MM.1S (cell line): ENCODE data around the gene EML1.

Source experiments
- DNase-seq: peaks from one replicate; pipeline ENCODE4 v3.0.0-alpha.2; 2015
- H2AFZ ChIP-seq: fragments of 300-600 bp; sonication (generic); 2 replicates; pipeline ENCODE4 v1.6.0; 2016; ENCODE audit warnings: antibody characterized with exemption, low read length
- H3F3A ChIP-seq: fragments of 300-600 bp; sonication (generic); 2 replicates; pipeline ENCODE4 v1.6.1; 2016; ENCODE audit warnings: mild to moderate bottlenecking, antibody characterized with exemption, low read length, moderate library complexity, mixed read lengths; ENCODE audit not compliant: insufficient read depth
- H3K27ac ChIP-seq: fragments of 300-600 bp; sonication (generic); 2 replicates; pipeline ENCODE4 v1.5.1; 2016; ENCODE audit warnings: mild to moderate bottlenecking, low read length
- H3K27me3 ChIP-seq: fragments of 300-600 bp; sonication (generic); replicated peaks from 2 replicates; pipeline ENCODE4 v1.6.0; 2016; ENCODE audit warnings: low read length; ENCODE audit not compliant: insufficient read depth
- H3K36me3 ChIP-seq: fragments of 300-600 bp; sonication (generic); replicated peaks from 2 replicates; pipeline ENCODE4 v1.6.1; 2016; ENCODE audit warnings: mild to moderate bottlenecking, low read length, mixed read lengths; ENCODE audit not compliant: insufficient read depth
- H3K4me1 ChIP-seq: fragments of 300-600 bp; sonication (generic); 2 replicates; pipeline ENCODE4 v1.6.1; 2016; ENCODE audit warnings: low read length, mixed read lengths
- H3K4me2 ChIP-seq: fragments of 300-600 bp; sonication (generic); 2 replicates; pipeline ENCODE4 v1.6.0; 2016; ENCODE audit warnings: low read depth, low read length
- H3K4me3 ChIP-seq: fragments of 300-600 bp; sonication (generic); 2 replicates; pipeline ENCODE4 v1.5.1; 2016; ENCODE audit warnings: low read length, mixed read lengths
- H3K79me2 ChIP-seq: fragments of 300-600 bp; sonication (generic); 2 replicates; pipeline ENCODE4 v1.6.1; 2016; ENCODE audit warnings: mixed run types, low read length, mixed read lengths
- H3K9ac ChIP-seq: fragments of 300-600 bp; sonication (generic); 2 replicates; pipeline ENCODE4 v1.6.1; 2016; ENCODE audit warnings: low read length, mixed read lengths
- H3K9me2 ChIP-seq: fragments of 300-600 bp; sonication (generic); replicated peaks from 2 replicates; pipeline ENCODE4 v1.6.1; 2016; ENCODE audit warnings: mild to moderate bottlenecking, low read length, mixed read lengths; ENCODE audit not compliant: insufficient read depth
- H3K9me3 ChIP-seq: fragments of 300-600 bp; sonication (generic); replicated peaks from 2 replicates; pipeline ENCODE4 v1.6.1; 2016; ENCODE audit warnings: mild to moderate bottlenecking, low read length, mixed read lengths; ENCODE audit not compliant: insufficient read depth
- H4K20me1 ChIP-seq: fragments of 300-600 bp; sonication (generic); 2 replicates; pipeline ENCODE4 v1.6.1; 2016; ENCODE audit warnings: mild to moderate bottlenecking, low read length, moderate library complexity, mixed read lengths; ENCODE audit not compliant: insufficient read depth
- EZH2 ChIP-seq: fragments of 300-600 bp; sonication (generic); optimal IDR thresholded peaks from 2 replicates; pipeline ENCODE3; 2017; ENCODE audit warnings: low read depth, mild to moderate bottlenecking, antibody characterized with exemption, low read length, mixed read lengths
- EZH2phosphoT487 ChIP-seq: fragments of 300-600 bp; sonication (generic); IDR thresholded peaks from 2 replicates; pipeline ENCODE4 v1.6.1; 2018; ENCODE audit warnings: antibody characterized with exemption, low read length
- TF ChIP-seq, protein P1 (sequence below): fragments of 300-600 bp; sonication (generic); IDR thresholded peaks from 2 replicates; pipeline ENCODE4 v1.5.1; 2016; ENCODE audit warnings: antibody characterized with exemption, low read length, mixed read lengths

EML1 gene

DNA sequence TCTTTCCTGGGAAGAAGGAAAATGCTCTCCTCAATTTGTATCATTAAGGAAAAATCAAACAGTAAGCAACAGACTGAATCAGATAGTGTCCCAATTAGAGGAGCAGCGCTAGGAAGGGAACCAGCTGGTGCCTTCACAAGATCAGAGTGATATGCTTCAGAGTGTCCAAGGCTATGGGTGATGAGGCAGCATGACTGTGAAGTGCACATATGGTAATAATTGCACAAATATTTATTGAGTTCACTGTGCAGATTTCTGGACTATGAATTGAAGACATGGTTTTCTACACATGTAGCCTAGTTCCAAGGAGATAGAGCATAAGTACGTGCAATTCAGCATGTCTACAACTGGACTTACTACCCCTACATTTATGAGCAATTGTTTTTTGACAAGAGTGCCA lies 193.2 kb downstream of the EML1 start:
- H3K4me1 ChIP-seq = no peaks in the 10 kb centered on the region
- no peaks in the 10 kb centered on the region for H3F3A ChIP-seq
- H3K9ac ChIP-seq = no peak overlapping the region
- no peak overlapping the region for H2AFZ ChIP-seq
- no peaks in the 10 kb centered on the region for H3K9me2 ChIP-seq
- H3K4me2 ChIP-seq = no peak overlapping the region
- no peaks in the 10 kb centered on the region for H3K9me3 ChIP-seq
- H3K27me3 ChIP-seq = no peaks in the 10 kb centered on the region
- no peak overlapping the region for H3K4me3 ChIP-seq
- no peaks in the 10 kb centered on the region for H3K36me3 ChIP-seq
- TF ChIP-seq EZH2phosphoT487 (no peak), EZH2 (no peak)
- TF ChIP-seq, protein P1, sequence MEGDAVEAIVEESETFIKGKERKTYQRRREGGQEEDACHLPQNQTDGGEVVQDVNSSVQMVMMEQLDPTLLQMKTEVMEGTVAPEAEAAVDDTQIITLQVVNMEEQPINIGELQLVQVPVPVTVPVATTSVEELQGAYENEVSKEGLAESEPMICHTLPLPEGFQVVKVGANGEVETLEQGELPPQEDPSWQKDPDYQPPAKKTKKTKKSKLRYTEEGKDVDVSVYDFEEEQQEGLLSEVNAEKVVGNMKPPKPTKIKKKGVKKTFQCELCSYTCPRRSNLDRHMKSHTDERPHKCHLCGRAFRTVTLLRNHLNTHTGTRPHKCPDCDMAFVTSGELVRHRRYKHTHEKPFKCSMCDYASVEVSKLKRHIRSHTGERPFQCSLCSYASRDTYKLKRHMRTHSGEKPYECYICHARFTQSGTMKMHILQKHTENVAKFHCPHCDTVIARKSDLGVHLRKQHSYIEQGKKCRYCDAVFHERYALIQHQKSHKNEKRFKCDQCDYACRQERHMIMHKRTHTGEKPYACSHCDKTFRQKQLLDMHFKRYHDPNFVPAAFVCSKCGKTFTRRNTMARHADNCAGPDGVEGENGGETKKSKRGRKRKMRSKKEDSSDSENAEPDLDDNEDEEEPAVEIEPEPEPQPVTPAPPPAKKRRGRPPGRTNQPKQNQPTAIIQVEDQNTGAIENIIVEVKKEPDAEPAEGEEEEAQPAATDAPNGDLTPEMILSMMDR = no peak
- no peak for DNase-seq
- H3K79me2 ChIP-seq = no peaks in the 10 kb centered on the region
- H4K20me1 ChIP-seq = no peaks in the 10 kb centered on the region
- no peak overlapping the region for H3K27ac ChIP-seq

- H3K9me2 ChIP-seq = no peaks in the 10 kb centered on the region
- no peak overlapping the region for H3K4me3 ChIP-seq
- no peaks in the 10 kb centered on the region for H3K9me3 ChIP-seq
- no peaks in the 10 kb centered on the region for H3F3A ChIP-seq
- no peak for DNase-seq
- no peaks in the 10 kb centered on the region for H3K36me3 ChIP-seq
- H2AFZ ChIP-seq = no peak overlapping the region
- H3K27me3 ChIP-seq = no peaks in the 10 kb centered on the region
- no peak overlapping the region for H3K9ac ChIP-seq
- no peaks in the 10 kb centered on the region for H3K79me2 ChIP-seq
- H4K20me1 ChIP-seq = no peaks in the 10 kb centered on the region
- H3K27ac ChIP-seq = no peak overlapping the region
- no peak for TF ChIP-seq EZH2phosphoT487
- TF ChIP-seq EZH2 = no peak
- TF ChIP-seq, protein P1 = no peak
- H3K4me1 ChIP-seq = no peaks in the 10 kb centered on the region
- H3K4me2 ChIP-seq = no peak overlapping the region
These were observed 195.8 kb downstream of the EML1 start for GRCh38 chr14:99989032-99989431.

- H3K4me1 ChIP-seq = no peaks in the 10 kb centered on the region
- TF ChIP-seq EZH2 = no peak
- TF ChIP-seq EZH2phosphoT487 = no peak
- TF ChIP-seq, protein P1 = no peak
These were observed 197.3 kb downstream of the EML1 start for GRCh38 chr14:99990268-99991170.

More at GRCh38 chr14:99990268-99991170, 197.3 kb downstream of the EML1 start:
- Histone ChIP-seq H3K4me3 (no peak overlapping the region), H3K27me3 (no peaks in the 10 kb centered on the region), H3K9ac (no peak overlapping the region), H3K4me2 (no peak overlapping the region), H2AFZ (no peak overlapping the region), H3K79me2 (no peaks in the 10 kb centered on the region), H3K27ac (no peak overlapping the region), H3K36me3 (no peaks in the 10 kb centered on the region), H4K20me1 (no peaks in the 10 kb centered on the region), H3K9me3 (no peaks in the 10 kb centered on the region), H3F3A (no peaks in the 10 kb centered on the region), H3K9me2 (no peaks in the 10 kb centered on the region)
- DNase-seq = no peak
